Measurements from ENCODE around the gene LIG1.

GRCh38 chr19:48186015-48186414 lies 15.9 kb upstream of the LIG1 start:
- TF ChIP-seq CTCF (IDR thresholded peaks at IDR 0.05 in 4 of 5, conservative IDR thresholded peaks at IDR 0.05 in 1 of 5) (no peak), POLR2A (IDR thresholded peaks at IDR 0.05) (no peak)
